NCI-H1105 (cell line): ENCODE results near the gene MCHR1.
A peak's percentile ranks its signal among the peaks of the same experiment; 100 is the strongest.

ENCODE experiments used
- DNase-seq: peaks from one replicate; lab custom pipeline; 2025; lab: John Stamatoyannopoulos, UW

MCHR1 gene

GRCh38 chr22:40727070-40727963 is 48.0 kb downstream of the MCHR1 start:
- no peak for DNase-seq

- DNase-seq, result no peak
Measured at GRCh38 chr22:40727964-40728615, 48.8 kb downstream of the MCHR1 start.

- peak; percentile 72 for DNase-seq
Measured at GRCh38 chr22:40728731-40729189, 49.5 kb downstream of the MCHR1 start.

- DNase-seq, result no peak
Measured at GRCh38 chr22:40729284-40729683, 50.0 kb downstream of the MCHR1 start.
